Forelimb muscle (tissue), 1 donor: ENCODE data around the gene ZIC5. TPM values are rescaled to one million over a fixed set of nuclear protein-coding genes. Genes with fewer than 3 reads are reported as not detected.

Source experiments
- DNase-seq: peaks from one replicate; pipeline ENCODE4 v3.0.0-alpha.2; 2013; ENCODE audit warnings: low read depth
- polyA plus RNA-seq: library from polyadenylated mRNA; unstranded; fragments of 120-200 nt; gene quantifications from one replicate; pipeline ENCODE4 v1.2.1, GENCODE V29; 2013; ENCODE audit not compliant: insufficient read length

ZIC5 gene
- polyA plus RNA-seq, 1 donor, result not detected

DNA sequence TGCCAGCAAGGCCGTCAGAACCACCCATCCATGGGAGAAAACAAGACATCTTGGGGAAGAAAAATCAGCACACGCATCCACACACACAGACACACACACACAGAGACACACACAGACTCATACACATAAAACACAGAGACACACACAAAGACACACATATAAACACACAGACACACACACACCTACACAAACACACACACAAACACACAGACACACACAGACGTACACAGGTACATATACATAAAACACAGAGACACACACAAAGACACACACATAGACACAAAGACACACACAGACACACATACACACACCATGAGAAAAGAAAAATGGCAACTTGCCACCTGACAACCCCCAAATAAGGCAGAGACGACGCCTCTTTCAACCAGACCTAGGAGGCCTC lies 40.6 kb downstream of the ZIC5 start:
- DNase-seq, result no peak

DNA sequence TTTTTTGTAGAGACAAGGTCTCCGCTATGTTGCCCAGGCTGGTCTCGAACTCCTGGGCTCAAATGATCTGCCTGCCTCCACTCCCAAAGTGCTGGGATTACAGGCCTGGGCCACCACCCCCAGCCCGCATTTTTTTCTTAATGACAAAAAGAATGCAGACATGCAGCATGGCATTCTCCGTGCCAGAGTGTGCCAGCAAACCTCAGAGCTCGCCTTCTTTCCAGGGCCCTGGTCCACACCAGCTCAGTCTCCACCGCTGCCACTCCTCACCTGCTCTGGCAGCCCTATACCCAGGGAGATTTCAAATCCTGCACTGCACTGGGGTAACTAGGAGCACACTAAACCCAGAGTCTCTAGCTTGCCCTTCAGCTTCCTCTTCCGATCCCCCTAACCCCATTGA lies 41.7 kb downstream of the ZIC5 start:
- DNase-seq, result no peak

GRCh38 chr13:99926014-99926731 lies 45.4 kb downstream of the ZIC5 start:
- DNase-seq, result no peak

DNA sequence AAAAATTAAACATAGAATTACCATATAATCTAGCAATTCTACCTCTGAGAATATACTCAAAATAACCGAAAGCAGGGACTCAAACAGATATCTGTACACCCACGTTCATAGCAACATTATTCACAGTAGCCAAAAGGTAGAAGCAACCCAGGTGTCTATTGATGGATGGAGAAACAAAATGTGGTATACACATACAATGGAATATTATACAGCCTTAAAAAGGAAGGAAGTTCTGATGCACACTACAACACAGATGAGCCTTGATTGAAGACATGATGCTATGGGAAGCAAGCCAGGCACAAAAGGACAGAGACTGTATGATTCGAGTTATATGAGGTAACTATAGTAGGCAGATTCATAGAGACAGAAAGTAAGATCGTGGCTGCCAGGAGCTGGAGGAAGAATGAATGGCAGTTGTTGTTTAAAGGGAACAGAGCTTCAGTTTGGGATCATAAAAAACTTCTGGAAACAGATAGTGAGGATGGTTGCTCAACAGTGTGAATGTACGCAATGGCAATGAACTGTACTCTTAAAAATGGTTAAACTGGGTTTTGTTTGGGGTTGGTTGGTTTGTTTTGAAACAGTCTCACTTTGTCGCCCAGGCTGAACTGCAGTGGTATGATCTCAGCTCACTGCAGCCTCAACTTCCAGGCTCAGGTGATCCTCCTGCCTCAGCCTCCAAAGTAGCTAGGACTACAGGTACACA lies 47.5 kb downstream of the ZIC5 start:
- no peak for DNase-seq

DNA sequence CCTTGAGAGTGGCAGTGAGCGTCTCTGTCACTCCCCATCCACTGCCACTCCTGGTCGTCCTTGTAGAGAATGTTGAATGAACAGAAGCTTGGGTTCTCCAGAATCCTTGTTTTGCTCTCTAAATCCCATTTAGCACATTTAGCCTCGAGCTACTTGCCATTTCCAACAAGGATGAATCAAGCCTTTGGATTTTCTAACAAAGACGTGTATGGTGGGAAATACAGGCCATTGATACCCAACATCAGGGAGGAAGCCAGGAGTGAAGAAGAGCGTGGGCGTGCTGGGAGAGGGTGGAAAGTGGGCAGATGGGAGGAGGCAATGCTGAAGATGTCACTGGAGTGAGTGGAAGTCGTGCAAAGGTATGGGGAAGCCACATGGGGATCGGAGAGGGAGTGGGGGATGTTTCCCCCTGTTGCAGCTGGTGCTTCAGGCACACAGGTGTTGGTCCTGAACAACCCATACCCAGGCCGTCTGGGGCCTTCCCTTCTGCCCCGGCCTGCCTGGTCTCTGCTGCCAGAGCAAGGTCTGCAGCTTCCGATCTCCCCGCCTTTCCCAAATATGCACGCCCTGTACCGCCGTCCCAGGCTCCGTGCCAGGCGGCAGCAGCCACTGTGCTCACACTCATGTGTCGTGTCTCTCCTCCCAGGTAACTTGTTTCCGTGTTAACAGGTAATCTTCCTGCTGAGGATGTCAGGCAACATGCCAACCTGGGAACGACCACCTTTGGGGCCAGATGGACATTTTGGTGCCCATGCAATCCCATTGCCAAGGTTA lies 48.7 kb downstream of the ZIC5 start:
- DNase-seq, result no peak

DNA sequence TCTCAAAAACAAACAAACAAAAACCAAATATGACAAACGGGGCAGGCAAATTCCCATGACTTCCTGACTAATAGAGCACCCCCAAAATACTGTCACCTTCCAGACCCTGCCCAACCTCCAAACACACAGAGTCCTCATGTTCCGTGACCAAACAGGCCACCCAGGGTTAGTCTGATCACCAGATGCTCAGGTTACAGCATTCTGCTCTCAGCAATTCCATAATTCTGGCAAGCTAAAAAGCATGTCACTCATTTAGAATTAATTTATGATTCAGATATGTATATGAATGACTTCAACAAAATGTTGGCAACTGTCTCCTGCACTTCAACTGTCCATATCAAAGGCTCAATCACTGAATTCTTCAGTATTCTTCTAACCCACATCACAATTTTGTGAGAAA lies 52.4 kb downstream of the ZIC5 start:
- DNase-seq, result no peak

DNA sequence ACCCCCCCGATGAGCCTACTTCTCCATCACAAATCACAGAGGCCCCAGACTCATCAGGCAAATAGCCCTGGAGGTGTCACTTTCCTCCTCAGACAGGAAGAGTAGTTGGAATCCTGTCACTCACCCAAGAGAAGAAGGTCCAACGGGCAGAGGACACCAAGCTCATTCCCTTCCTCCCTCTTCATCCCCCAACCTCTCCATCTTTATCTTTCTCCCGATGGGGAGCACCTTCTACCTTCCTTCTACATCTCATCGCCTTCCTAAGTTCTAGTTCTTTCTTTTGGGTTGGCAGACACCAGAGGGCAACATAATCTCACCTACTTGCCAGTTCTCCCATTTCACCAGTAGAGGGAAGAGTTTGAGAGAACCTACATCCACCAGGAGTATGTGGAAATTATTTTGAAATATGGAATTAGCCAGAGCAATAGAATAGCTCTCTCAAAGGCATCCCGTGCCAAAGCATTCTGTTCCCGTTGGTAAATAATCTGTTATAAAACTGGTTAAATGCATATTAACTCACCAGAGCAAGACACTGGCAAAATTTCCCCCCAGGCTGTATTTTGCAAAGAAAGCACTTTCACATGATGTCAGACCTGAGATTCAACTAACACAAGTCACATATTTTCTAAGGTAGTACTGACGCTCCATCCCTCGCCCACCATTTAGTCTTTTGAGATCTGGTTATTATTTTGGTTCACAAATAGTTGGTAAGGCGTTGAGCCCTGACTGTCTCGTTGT lies 55.0 kb downstream of the ZIC5 start:
- no peak for DNase-seq

- no peak for DNase-seq
These were observed 58.4 kb downstream of the ZIC5 start for GRCh38 chr13:99913167-99913566.

Other genes with a start within 250 kb of the ZIC5 start
- not detected for gene ZIC2, start 10.0 kb upstream of the ZIC5 start, polyA plus RNA-seq
- gene PCCA, start 117.3 kb upstream of the ZIC5 start, polyA plus RNA-seq, result 38.2 TPM